ENCODE results near the gene TMEM185A. TPM values are rescaled to one million over a fixed set of nuclear protein-coding genes. Genes with fewer than 3 reads are reported as not detected.

TMEM185A gene
- total and polyA plus RNA-seq, 10 of the 15 experiments (the other 5 are each of a cell fraction or from before 2014, with no cell fraction given): 2.4 to 25.1 (median 12.0) TPM

GRCh38 chrX:149628768-149629167 is 2.8 kb downstream of the TMEM185A start:
- Histone ChIP-seq H3K9me3 (replicated peaks; ENCODE audit: control insufficient read depth, insufficient read depth, low read length) (no peaks in the 10 kb centered on the region), H3K27me3 (replicated peaks in 1 of 2; ENCODE audit: control insufficient read depth in 2 of 2, insufficient read depth in 2 of 2, low read length in 1 of 2) (no peaks in the 10 kb centered on the region), H3K4me1 (ENCODE audit: control insufficient read depth, insufficient read depth, low read length) (no peaks in the 10 kb centered on the region), H3K4me3 (no peak overlapping the region), H3K27ac (ENCODE audit: control insufficient read depth, insufficient read depth) (no peak overlapping the region), H3K4me2 (ENCODE audit: control insufficient read depth, insufficient read depth) (no peak overlapping the region; the same call in 1 of the 2 replicates), H2AFZ (ENCODE audit: control insufficient read depth, low read depth, low read length) (no peak overlapping the region), H3K36me3 (ENCODE audit: control insufficient read depth in 2 of 2, insufficient read depth in 2 of 2, low read length in 1 of 2) (no peaks in the 10 kb centered on the region), H3K79me2 (ENCODE audit: control insufficient read depth, insufficient read depth, low read length) (peaks cover 3% of the 10 kb centered on the region; the same call in 1 of the 2 replicates), H4K20me1 (ENCODE audit: control insufficient read depth, insufficient read depth) (no peaks in the 10 kb centered on the region; the same call in 1 of the 2 replicates), H3K9ac (ENCODE audit: control insufficient read depth, insufficient read depth, low read length) (no peak overlapping the region)
- in situ Hi-C loops (cut with MboI): no loop called here
- ChIA-PET CTCF (no interaction called here), POLR2A (no interaction called here), SMC1A (ENCODE audit: uncharacterized antibody, unreplicated experiment) (no interaction called here), RAD21 (ENCODE audit: unreplicated experiment) (no interaction called here)
- DNase-seq (ENCODE audit: low read depth, low spot score): no peak
- 45% methylated on average over 2 of the region's 2 CpGs for WGBS (ENCODE audit: insufficient coverage, insufficient replicate concordance, low lambda C conversion rate, missing lambda C conversion rate)
- intact Hi-C loops (cut with micrococcal nuclease; ENCODE audit: unreplicated experiment): loop anchor here (10.0 kb wide), 1 partner anchor 114 kb away; no protein-coding TSS in a partner anchor
- no peak for ATAC-seq
- TF ChIP-seq IRF3 (IDR thresholded peaks at IDR 0.05) (no peak), RB1 (IDR thresholded peaks at IDR 0.05; ENCODE audit: borderline replicate concordance) (no peak)
- no TSS peak for BruUV-seq (replicated peaks)
- no peak for FAIRE-seq

GRCh38 chrX:149628280-149628679 is 3.3 kb downstream of the TMEM185A start:
- in situ Hi-C loops (cut with MboI) (no loop called here), intact Hi-C loops (cut with micrococcal nuclease; ENCODE audit: unreplicated experiment) (loop anchor here (10.0 kb wide), 1 partner anchor 113 kb away; no protein-coding TSS in a partner anchor)
- no peaks in the 10 kb centered on the region; the same call in 1 of the 2 replicates for H4K20me1 ChIP-seq (ENCODE audit: control insufficient read depth, insufficient read depth)
- no peaks in the 10 kb centered on the region for H3K4me1 ChIP-seq (ENCODE audit: control insufficient read depth, insufficient read depth, low read length)
- WGBS (ENCODE audit: insufficient coverage, insufficient replicate concordance, low lambda C conversion rate, missing lambda C conversion rate): 82% methylated on average over 3 of the region's 3 CpGs
- no peak overlapping the region for H3K4me3 ChIP-seq
- FAIRE-seq: no peak
- no peak overlapping the region for H3K9ac ChIP-seq (ENCODE audit: control insufficient read depth, insufficient read depth, low read length)
- H3K79me2 ChIP-seq (ENCODE audit: control insufficient read depth, insufficient read depth, low read length): peaks cover 3% of the 10 kb centered on the region; the same call in 1 of the 2 replicates
- no peaks in the 10 kb centered on the region for H3K9me3 ChIP-seq (replicated peaks; ENCODE audit: control insufficient read depth, insufficient read depth, low read length)
- DNase-seq (ENCODE audit: low read depth, low spot score): no peak
- RAD21 ChIA-PET (ENCODE audit: unreplicated experiment): no interaction called here
- no peak overlapping the region for H2AFZ ChIP-seq (ENCODE audit: control insufficient read depth, low read depth, low read length)
- SMC1A ChIA-PET (ENCODE audit: uncharacterized antibody, unreplicated experiment): no interaction called here
- no peak for ATAC-seq
- H3K27me3 ChIP-seq (replicated peaks in 1 of 2; ENCODE audit: control insufficient read depth in 2 of 2, insufficient read depth in 2 of 2, low read length in 1 of 2): no peaks in the 10 kb centered on the region
- POLR2A ChIA-PET: no interaction called here
- no peak overlapping the region for H3K27ac ChIP-seq (ENCODE audit: control insufficient read depth, insufficient read depth)
- no peak overlapping the region for H3K4me2 ChIP-seq (ENCODE audit: control insufficient read depth, insufficient read depth)
- BruUV-seq (replicated peaks): no TSS peak
- CTCF ChIA-PET: interaction anchor here (0.9 kb wide), 1 partner anchor 116 kb away, joined by 3 read pairs; no protein-coding TSS in a partner anchor
- H3K36me3 ChIP-seq (ENCODE audit: control insufficient read depth in 2 of 2, insufficient read depth in 2 of 2, low read length in 1 of 2): no peaks in the 10 kb centered on the region
- no peak for TF ChIP-seq NKRF (conservative IDR thresholded peaks at IDR 0.05)
- TF ChIP-seq YBX1 (IDR thresholded peaks at IDR 0.05): no peak
- TF ChIP-seq ATF7 (IDR thresholded peaks at IDR 0.05; ENCODE audit: low read depth): no peak
- no peak for TF ChIP-seq ZNF24 (IDR thresholded peaks at IDR 0.05)
- TF ChIP-seq NR2C1 (IDR thresholded peaks at IDR 0.05): no peak
- no peak for TF ChIP-seq SIX5 (IDR thresholded peaks at IDR 0.05; ENCODE audit: low read depth, low read length, severe bottlenecking)
- no peak for TF ChIP-seq POLR2AphosphoS5 (IDR thresholded peaks at IDR 0.05; ENCODE audit: low read length)
- no peak for TF ChIP-seq NFYB (IDR thresholded peaks at IDR 0.05; ENCODE audit: insufficient read depth, low read depth, low read length)
- no peak for TF ChIP-seq CREB1 (IDR thresholded peaks at IDR 0.05; ENCODE audit: low read depth)
- no peak for TF ChIP-seq KDM1A (IDR thresholded peaks at IDR 0.05; ENCODE audit: borderline replicate concordance)
- TF ChIP-seq DPF2 (IDR thresholded peaks at IDR 0.05): no peak
- no peak for TF ChIP-seq KLF5 (IDR thresholded peaks at IDR 0.05; ENCODE audit: partially characterized antibody)
- TF ChIP-seq HSF1 (IDR thresholded peaks at IDR 0.05; ENCODE audit: low read depth, low read length): no peak
- TF ChIP-seq SP1 (IDR thresholded peaks at IDR 0.05; ENCODE audit: low read depth, low read length): no peak

Data from GM12878 (cell line).